Astrocyte (in vitro differentiated cells and primary cell): ENCODE data around the gene FBP2.

ENCODE experiments used
- CTCF ChIP-seq: IDR thresholded peaks from 2 replicates; pipeline ENCODE4 v1.5.1; 2011; ENCODE audit warnings: low read depth, mild to moderate bottlenecking, inconsistent platforms, low read length, moderate library complexity; ENCODE audit not compliant: insufficient read depth
- EZH2 ChIP-seq: IDR thresholded peaks from 2 replicates; pipeline ENCODE4 v1.6.1; 2012; ENCODE audit warnings: mild to moderate bottlenecking, low read length, inconsistent platforms; ENCODE audit not compliant: insufficient read depth

- TF ChIP-seq CTCF (no peak), EZH2 (no peak)
Measured at GRCh38 chr9:94545940-94546339, 47.7 kb downstream of the FBP2 start.
